Stimulated activated CD8-positive, alpha-beta memory T cell treated with anti-CD3 and anti-CD28 coated beads, Interleukin-12 subunit alpha, Interleukin-12 subunit beta, amount 100 ng/mL, for 1 hour (primary cell): ENCODE results near the gene DNAJB1.
A peak's percentile ranks its signal among the peaks of the same experiment; 100 is the strongest.

Source experiments
- DNase-seq: peaks from one replicate; pipeline ENCODE4 v3.0.0-alpha.2; 2020; ENCODE audit warnings: low read depth

DNAJB1 gene

DNA sequence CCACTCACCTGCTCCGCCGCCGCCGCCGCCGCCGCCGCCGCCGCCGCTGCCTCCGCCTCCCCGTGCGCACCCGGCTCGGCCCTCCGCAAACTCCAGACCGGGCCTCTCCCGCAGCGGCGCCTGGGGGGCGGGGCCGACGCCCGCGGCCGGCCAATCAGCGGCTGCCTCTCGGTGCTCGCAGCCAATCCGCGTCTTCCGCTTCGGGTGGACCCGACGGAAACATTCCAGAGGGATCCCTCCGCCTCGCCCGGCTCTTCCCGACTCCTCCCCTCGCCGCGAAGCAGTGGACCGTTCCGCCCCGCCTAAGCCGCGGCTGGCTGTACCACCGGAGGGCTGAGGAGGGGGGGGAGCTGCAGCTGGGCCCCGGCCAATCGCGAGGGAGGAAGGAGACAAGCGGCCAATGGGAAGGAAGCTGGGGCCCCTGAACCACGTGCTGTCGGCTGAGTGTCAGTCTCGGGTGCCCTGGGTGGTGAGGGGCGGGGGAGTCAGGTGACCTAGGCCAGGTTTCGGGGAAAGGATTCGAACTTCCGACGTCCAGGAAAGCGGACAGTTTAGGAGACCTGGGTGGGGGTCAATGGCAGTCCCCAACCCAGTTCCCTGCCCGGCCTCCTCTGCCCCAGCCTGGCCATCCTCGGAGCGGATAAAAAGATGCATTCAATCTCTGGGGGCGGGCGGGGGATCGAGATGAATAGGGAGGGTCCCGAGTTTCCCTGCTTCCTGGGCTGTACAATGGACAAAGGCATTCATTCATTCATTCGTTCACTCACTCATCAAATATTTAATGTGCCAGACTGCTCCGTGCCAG lies 22.0 kb downstream of the DNAJB1 start, which contains the start of gene GIPC1:
Gene GIPC1 (minus strand): TSS at position 99 of the 805 bp plus-strand sequence. CDS start 13,151 bp downstream, outside the sequence.
- peak; percentile 63 for DNase-seq

DNA sequence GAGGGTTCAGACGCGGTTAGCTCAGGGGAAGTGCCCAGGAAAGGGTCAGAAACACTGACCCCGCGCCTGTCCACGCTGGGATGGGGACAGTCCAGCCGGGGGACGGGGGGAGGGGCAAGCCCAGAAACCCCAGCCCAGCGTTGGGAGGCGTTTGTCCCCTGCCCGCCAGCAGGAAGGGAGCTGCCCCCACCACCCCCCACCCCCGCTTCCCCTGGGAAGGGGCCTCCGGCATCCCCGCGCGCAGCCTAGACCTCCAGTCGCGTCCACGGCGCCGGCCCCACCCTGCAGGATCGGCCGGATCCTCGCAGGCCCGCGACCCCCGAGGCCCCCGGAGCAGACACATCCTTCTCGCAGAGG lies 22.5 kb downstream of the DNAJB1 start:
- no peak for DNase-seq

DNA sequence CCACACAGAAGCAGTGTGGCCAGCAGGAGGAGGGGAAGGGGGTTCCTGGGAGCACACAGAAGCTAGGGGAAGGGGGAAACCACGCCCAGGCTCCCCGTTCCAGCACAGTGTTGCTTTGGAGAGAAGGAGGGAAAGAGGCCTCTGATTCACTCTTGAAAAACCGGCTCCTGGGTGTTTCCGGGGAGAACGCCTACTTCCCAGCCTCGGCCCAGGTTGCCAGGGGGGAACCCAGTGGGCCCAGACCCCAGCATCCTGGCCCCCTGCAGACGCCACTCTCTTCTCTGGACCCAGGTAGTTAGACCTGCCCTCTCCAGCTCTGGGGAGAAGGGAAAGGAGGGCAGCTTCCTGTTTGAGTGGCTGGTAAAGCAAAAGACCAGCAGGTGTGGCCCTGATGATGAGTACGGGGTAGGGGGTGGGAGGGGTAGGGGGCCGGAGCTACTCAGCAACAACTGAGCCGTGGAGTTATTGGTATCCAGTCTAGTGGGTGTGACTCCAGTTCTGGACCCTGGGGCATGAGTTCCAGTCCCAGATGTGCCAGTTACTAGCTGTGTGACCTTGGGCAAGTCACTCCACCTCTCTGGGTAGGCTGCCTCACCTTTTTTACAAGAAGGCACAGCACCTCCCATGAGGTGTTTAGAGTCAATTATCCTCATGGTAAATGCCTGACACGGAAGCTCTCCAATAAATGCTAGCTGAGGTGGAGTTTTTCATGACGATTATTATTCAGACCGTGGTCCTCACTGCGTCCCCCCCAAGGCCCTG lies 23.1 kb downstream of the DNAJB1 start:
- no peak for DNase-seq

DNA sequence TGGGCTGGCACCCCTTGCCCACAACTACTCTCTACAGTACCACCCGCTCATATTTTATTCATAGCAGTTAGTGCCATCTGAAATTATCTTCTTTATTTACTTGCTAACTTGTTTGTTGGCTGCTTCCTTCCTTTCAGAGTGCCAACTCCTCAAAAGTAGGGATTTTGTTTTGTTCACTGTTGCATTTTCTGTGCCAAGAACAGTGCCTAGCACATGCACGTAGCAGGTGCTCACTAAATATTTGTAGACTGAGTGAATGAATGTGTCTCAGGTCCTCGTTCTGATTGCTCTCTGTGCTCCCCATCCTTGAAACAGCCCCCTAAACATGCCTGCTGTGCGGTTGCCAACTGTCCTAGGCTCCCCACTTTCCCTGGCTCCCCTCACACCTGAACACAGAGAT lies 23.8 kb downstream of the DNAJB1 start:
- DNase-seq = no peak

DNA sequence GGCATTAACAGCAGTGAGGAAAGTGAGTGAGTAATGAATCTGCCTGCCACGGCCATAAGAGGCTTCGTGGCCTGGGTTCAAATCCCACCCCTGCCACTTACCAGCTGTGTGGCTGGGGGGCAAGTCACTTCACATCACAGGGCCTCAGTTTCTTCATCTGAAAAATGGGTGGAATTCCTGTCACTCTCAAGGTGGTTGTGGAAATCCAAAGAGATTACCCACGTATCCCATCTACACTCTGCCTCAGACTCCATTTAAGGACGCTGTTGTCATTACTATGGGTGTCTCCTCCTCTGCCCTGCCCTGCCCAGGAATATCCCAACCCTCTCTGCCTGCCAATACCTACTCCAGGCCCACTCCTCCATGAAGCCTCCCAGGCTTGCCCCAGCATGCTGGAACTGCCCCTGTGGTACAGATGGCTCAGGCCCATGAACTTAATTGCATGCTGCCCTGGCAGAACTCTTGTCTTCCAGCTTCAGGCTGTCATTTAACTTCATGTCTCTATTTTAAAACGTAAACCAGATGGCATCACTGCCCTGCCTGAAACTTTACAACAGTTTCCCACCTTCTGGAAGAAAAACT lies 25.4 kb downstream of the DNAJB1 start:
- no peak for DNase-seq

DNA sequence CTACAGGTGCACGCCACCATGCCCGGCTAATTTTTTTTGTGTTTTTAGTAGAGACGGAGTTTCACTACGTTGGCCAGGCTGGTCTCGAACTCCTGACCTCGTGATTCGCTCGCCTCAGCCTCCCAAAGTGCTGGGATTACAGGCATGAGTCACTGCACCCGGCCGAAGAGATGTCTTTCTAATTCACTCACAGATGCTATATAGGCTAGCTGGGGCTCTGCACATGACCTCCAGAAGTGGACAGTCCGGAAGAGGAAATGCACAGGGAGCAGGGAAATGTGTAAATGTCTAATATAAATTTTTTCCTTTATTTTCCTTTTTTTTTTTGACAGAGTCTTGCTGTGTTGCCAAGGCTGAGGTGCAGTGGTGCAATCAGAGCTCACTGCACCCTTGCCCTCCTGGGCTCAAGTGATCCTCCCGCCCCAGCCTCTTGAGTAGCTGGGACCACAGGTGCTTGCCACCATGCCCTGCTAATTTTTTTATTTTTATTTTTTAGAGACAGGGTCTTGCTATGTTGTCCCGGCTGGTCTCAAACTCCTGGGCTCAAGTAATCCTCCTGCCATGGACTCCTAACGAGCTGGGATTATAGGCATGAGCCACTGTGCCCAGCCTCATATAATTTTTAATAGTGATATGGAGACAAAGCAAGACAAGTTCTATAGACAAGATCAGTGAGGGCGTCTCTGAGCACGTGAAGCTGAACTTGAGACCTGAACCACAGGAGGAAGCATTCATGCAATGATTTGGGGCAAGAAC lies 30.6 kb downstream of the DNAJB1 start:
- DNase-seq = no peak

DNA sequence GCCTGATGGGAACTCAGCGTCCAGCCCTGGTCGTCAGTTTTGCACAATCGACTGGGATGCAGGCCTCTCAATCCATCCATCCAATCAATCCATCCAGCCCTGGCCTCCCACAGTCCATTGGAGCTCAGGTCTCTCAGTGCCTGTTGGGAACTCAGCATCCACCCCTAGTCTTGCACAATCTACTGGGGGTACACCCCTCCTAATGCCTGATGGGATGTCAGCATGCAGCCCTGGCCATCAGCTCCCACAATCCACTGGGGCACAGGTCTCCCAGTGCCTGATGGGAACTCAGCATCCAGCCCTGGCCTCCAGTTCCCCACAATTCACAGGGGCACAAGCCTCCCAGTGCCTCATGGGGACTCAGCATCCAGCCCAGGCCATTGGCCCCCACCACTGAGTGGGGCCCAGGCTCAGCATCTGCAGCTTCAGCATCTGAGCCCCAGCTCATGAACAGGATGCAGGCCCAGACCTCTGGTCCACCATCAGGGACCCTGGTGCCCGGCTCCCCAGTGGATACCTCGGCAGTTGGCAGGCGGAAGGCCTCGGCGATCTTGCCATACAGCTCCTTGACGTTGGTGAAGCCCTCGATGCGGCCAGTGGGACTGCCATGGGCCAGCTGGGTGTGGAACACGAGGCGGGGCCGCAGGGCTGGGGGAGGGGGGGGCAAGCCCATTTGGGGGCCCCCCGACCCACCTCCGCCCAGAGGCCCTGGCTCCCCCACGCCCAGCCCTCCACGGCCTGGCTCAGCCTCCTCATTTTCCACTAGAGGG lies 35.8 kb downstream of the DNAJB1 start:
- no peak for DNase-seq

DNA sequence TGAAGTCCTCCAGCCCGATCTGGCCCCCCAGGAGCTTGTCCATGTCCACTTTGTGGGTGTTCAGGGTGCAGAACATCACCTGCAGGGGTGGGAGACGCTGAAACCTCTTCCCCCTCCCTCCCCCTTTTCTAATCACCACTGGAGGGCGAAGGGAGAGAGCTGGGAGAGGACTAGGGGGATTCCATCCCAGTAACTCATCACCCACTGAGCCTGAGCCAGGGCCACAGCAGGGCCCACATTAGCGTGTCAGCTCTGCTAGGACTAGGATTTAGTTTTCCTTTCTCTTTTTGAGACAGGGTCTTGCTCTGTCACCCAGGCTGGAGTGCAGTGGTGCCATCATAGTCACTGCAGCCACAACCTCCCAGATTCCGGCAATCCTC lies 37.5 kb downstream of the DNAJB1 start:
- DNase-seq = no peak

DNA sequence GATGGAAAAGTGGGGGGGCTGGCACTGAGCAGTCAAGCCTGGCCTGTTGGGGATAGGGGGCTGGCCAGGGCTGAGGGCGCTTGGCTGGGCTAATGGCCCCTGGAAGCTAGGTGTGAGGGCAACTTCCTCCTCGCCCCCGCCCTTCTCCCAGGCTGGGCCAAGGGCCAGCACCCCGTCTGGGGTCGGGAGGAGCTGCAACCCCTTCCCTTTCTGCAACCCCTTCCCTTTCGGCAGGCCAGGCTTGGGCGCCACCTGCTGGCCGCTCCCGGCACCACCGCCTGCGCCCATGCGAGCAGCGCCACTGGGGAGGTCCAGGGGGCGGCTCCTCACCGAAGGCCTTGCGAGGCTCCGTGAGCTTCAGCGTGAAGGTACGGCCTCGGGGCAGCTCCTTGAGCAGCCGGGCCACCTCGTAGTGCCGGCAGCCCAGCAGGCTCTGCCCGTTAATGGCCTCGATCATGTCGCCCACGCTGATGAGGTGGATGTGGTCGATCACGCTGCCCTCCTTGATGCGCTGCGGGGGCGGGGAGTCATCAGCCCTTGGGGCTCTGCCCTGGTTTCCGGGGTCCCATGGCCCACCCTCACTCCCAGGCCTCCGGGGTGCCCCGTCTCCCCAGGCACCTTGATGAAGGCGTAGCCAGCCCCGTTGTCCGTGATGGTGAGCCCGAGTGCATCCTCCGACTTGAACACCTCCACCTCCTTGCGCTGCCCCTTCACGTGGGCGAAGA lies 38.1 kb downstream of the DNAJB1 start:
- peak; percentile 42 for DNase-seq

DNA sequence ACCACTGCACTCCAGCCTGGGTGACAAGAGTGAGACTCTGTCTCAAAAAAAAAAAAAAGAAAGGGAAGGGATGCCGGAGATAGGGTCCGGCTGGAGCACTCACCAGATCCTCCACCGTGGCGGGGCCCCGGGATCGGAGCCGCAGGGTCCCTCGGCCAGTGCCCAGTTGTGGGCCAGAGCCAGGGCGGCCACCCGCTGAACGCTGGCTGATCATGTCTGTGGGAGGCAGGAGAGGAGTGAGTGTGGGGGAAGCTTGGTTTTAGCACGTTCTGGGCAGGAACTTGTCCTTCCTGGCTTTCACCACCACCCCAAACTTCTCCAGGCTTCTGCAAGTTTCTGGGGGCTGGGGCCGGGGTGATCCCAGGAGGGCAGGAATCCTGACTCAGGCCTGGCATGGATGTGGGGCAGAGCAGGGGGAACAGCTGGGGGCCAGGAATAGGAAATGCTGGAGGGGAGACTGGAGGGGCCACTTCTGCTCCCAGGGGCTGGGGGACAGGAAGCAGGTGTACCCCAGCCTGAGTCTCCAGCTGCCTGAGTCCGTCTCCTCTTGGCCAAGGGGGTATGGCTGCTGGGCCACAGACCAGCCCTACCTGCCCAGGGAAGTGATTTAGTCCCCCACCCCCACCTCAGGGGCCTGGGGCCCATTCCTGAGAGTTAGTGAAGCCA lies 38.8 kb downstream of the DNAJB1 start:
- DNase-seq = no peak

DNA sequence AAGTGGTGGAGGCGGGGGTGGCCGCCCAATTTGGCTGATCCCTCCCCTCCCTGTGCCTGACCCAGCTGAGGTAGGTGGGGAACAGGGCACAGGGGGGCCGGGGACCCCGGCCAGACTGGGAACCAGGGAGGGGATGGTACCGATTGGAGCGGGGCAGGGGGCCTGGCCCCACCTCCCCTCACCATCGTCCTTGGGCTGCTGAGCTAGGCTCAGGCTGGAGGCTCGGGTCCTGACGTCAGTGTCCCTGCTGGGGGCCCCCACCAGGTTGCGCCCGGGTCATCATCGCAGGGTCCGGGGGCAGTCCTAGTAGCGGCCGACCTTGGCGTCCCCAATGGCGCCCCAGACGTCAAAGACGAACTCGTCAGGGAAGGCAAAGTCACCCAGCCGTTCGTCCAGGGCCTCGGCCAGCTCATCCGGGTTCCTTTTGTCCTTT lies 40.1 kb downstream of the DNAJB1 start:
- no peak for DNase-seq

DNA sequence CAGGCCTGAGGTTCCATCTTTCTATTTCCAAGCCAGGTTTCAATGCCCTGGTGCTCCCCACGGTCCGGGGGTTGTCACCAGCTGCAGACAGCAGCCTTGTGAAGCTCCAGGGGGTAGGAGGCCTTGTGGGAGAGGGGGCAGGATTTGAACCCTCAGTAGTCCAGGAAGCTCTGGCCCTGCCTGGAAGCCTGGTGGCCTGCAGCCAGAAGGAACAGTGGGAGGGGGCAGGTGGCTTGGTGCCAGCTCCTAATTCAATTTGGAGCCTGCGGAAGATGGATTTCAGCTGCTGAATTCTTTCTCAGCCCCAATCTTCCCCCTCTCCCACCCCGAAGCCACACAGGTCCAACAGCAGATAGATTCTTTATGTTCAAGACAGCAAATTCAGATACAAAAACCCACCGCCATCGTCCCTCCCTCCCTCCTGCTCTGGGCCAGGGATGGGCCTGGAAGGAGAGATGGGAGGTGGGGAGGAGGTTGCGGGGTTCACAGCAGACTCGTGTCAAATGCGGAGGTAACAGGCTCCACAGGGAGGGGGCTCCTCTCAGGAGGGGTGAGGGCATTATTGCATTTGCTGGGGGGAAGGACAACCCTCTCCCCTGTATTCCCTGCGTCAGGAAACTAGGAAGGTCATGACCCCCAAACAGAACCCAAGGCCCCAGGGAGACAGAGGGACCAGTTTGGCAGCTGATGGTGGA lies 40.6 kb downstream of the DNAJB1 start:
- no peak for DNase-seq

DNA sequence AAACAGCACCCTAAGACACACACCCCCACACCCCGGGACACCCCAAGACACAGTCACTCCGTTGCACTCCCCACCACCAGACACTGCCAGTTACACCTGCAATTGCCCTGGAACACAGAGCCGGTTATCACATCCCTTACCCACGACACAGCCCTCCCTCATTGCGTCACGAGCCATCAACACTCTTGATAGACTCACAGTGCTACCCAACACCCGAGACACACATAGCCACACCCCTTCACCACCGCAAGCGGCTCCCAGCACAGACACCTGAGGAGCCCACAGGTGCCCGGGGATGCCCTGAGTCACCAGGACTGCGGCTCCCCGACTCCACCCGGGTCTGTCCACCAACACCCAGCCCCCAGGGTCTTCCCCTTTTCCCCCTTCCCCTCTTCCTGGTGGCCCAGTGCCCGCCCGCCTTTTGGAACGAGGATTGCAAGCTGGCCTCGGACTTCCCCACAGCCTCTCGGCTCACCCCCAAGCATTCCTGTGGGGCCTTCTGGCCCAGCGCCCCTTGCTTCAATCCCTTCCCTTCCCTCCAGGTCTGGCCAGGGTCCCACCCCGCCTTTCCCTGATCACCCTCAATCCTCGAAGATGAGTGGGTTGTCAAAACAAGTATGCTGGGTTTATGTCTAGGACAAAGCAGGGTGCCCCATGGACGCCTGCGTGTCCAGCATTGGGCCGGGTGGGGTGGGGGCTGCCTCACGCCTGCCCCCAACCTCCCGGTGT lies 41.4 kb downstream of the DNAJB1 start:
- DNase-seq = no peak

DNA sequence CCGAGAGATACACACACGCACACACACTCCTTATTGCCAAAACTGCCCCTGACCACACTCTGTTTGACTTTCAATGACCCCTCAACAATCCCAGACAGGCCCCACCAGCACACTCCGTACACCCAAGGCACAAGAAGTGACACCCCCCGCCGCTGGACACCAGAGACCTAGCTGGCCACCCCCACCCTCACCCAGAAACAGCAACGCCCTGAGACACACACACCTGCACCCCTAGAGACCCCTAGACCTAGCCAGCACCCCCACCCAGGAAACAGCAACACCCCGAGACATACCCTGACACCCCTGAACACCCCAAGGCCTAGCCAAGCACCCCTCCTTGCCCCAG lies 41.9 kb downstream of the DNAJB1 start:
- no peak for DNase-seq

DNA sequence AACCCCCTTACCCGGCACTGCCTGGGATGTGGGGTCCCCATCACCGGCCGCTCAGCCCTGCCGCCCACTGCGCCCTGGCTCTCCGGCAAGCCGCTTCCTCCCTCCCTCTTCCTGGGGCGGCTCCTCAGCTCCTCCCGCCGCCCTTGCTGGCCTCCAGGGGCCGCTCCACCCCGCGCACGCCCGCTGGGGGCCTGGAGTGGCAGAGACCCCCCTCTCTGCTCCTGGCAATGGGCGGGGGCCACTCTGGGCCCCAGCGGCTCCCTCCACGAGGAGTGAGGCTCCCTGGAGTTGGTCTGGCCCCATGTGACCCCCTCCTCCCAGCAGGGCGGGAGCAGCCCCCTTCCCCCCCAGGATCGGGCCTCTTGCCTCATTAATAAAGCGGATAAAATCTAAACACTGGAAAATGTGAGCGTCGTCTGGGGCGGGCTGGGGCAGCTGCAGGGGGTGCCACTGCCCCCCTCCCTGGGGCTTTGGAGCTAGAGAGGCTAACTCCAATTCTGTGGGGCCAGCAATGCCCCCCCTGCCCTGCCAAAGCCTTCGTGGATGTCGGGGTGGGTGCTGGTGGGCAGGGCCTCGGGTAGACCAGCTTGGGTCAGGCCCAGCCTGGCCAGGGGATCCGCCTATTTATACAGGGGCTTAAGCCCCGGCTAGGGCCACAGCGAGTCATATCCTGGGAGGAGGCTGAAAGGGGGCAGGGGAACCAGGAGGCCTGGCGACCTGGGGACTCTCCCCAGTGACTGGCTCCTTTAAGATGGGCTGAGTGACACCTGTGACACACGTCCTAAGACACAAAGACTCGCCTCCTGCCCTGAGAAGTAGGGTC lies 42.7 kb downstream of the DNAJB1 start, which contains the start of gene PTGER1:
Gene PTGER1 (minus strand): TSS at position 104 of the 823 bp plus-strand sequence. CDS start 1,034 bp downstream, outside the sequence.
- DNase-seq = no peak

DNA sequence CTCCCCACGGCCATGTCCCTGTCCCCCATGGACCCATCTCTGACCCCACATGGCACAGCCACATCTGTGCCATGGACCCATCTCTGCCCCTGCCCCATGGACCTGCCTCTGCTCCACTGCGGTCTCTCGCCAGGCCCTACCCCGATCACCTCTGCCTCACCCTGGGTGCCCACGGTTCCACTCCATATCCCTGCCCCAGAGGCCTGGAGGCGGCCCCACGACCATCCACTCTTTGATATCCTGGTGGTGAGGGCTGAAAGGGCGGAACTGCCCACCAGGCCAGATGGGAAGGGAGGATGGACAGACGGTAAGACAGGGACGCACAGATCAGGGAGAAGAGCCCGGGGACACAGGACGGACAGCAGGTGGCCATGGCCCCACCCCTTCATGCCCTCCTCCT lies 43.4 kb downstream of the DNAJB1 start:
- no peak for DNase-seq

DNA sequence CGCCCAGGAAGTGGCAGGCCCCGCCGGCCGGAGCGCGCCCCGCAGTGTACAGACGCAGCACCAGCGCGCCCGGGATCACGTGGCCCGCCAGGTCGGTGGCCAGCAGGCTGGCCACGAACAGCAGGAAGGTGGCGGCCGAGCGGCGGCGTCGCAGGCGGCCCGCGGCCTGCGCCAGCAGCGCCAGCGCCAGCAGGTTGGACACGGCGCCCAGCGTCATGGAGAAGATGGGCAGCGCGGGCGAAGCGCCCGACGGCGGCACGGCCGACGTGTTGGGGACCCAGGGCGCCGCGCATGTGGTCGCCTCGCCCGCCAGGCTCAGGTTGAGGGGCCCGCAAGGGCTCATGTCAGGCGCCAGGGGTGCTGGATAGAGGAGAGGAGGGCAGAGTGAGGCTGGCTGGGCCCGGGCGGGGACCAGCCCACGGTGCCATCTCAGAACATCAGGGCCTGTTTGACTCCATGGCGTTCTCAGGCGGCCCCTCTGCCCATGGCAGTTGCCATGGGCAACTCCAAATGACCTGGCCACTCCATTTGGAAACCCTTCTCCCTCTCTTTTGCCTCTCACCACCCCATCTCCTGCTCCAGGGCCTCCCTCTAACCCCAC lies 44.1 kb downstream of the DNAJB1 start:
- no peak for DNase-seq
